ENCODE data around the gene MEIS2.

DNA sequence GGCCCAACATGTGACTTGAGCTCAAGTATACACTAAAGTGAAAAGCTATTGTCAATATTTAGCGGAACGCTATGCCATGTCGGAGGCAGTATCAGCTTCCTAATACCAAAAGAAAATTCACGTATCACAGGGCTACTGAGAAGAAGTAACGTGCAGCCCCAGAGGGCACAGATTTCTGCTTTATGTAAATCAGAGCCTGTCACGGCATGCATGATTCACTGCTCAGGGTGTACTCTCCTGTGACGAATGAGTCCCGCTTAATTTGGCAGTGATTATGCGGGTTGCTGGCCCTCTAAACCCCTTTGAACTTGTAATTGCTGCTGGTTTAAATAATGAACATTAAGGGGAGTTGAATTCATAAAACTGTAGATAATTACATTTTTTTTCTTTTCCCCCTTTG lies 85.3 kb downstream of the MEIS2 start:
- TF ChIP-seq FOSL2 (IDR thresholded peaks at IDR 0.05), result no peak
- TF ChIP-seq FOSL2 (CRISPR knock-in tag; IDR thresholded peaks at IDR 0.05), result no peak
- TF ChIP-seq CTCF (IDR thresholded peaks at IDR 0.05), result no peak
- TF ChIP-seq, protein P1, sequence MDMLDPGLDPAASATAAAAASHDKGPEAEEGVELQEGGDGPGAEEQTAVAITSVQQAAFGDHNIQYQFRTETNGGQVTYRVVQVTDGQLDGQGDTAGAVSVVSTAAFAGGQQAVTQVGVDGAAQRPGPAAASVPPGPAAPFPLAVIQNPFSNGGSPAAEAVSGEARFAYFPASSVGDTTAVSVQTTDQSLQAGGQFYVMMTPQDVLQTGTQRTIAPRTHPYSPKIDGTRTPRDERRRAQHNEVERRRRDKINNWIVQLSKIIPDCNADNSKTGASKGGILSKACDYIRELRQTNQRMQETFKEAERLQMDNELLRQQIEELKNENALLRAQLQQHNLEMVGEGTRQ (IDR thresholded peaks at IDR 0.05), result no peak
- TF ChIP-seq EP300 (IDR thresholded peaks at IDR 0.05), result no peak
- no peak for TF ChIP-seq POLR2A (IDR thresholded peaks at IDR 0.05; ENCODE audit: low read length)
- no peak for TF ChIP-seq SREBF2 (IDR thresholded peaks at IDR 0.05)
- TF ChIP-seq HOXA7 (CRISPR knock-in tag; IDR thresholded peaks at IDR 0.05), result no peak
- no peak for TF ChIP-seq MAX (IDR thresholded peaks at IDR 0.05)
- no peak for TF ChIP-seq ESRRA (IDR thresholded peaks at IDR 0.05; ENCODE audit: borderline replicate concordance, low read length)
- TF ChIP-seq JUN (IDR thresholded peaks at IDR 0.05), result no peak
- no peak for TF ChIP-seq KDM1A (IDR thresholded peaks at IDR 0.05; ENCODE audit: low read depth)
- no peak for TF ChIP-seq RAD21 (conservative IDR thresholded peaks at IDR 0.05 in 1 of 2, IDR thresholded peaks at IDR 0.05 in 1 of 2)
